CD14-positive monocyte (primary cell): ENCODE measurements around the gene KRTAP4-4. TPM values are rescaled to one million over a fixed set of nuclear protein-coding genes. Genes with fewer than 3 reads are reported as not detected.
"Not testable (repeated sequence)": the region's sequence is repeated elsewhere in the genome, so short reads cannot be mapped to it uniquely, and the experiment has no call there.

Experiments used
- DNase-seq, 3 donors: peaks; one replicate each; pipeline ENCODE4 v3.0.0-alpha.2; 2011 to 2022
- H2AFZ ChIP-seq: 2 replicates; pipeline ENCODE4 v1.6.0; 2012; ENCODE audit warnings: mild to moderate bottlenecking, low read depth, low read length, inconsistent platforms; ENCODE audit not compliant: insufficient read depth, poor library complexity, severe bottlenecking
- H3K27ac ChIP-seq, 2 donors: 1 replicate in 1 of 2; 2 replicates in 1 of 2; pipeline ENCODE4 v1.5.1; 2012 to 2013; ENCODE audit warnings: low read length in 2 of 2, control low read depth in 1 of 2, inconsistent platforms in 1 of 2, low read depth in 1 of 2, mild to moderate bottlenecking in 1 of 2
- H3K27me3 ChIP-seq, 2 donors: one replicate each; pipeline versions ENCODE4 v1.6.0 to v1.6.1; 2011 to 2013; ENCODE audit warnings: low read length in 2 of 2; ENCODE audit not compliant: control insufficient read depth in 2 of 2, insufficient read depth in 2 of 2
- H3K36me3 ChIP-seq, 2 donors: replicated peaks in 1 of 2; 1 replicate in 1 of 2; 2 replicates in 1 of 2; pipeline versions ENCODE4 v1.5.1 to v1.6.1; 2012 to 2013; ENCODE audit warnings: low read length in 2 of 2, control low read depth in 1 of 2, inconsistent platforms in 1 of 2, mild to moderate bottlenecking in 1 of 2; ENCODE audit not compliant: insufficient read depth in 2 of 2, control insufficient read depth in 1 of 2
- H3K4me1 ChIP-seq, 2 donors: 1 replicate in 1 of 2; 2 replicates in 1 of 2; pipeline versions ENCODE4 v1.5.1 to v1.6.1; 2012 to 2013; ENCODE audit warnings: low read length in 2 of 2, control low read depth in 1 of 2, inconsistent platforms in 1 of 2, mild to moderate bottlenecking in 1 of 2, moderate library complexity in 1 of 2; ENCODE audit not compliant: insufficient read depth in 2 of 2, control insufficient read depth in 1 of 2
- H3K4me2 ChIP-seq: replicated peaks from 2 replicates; pipeline ENCODE3; 2012; ENCODE audit warnings: low read length, moderate library complexity, mild to moderate bottlenecking; ENCODE audit not compliant: poor library complexity, severe bottlenecking; ENCODE audit errors: extremely low read depth
- H3K4me3 ChIP-seq, 3 experiments: fragments of 200-600 bp in 1 of 3; sonication (generic) in 1 of 3; replicated peaks in 1 of 3; 1 replicate in 2 of 3; 2 replicates in 1 of 3; pipeline ENCODE4 v1.5.1; 2011 to 2013; ENCODE audit warnings: low read length in 3 of 3, mild to moderate bottlenecking in 3 of 3, control low read depth in 2 of 3, low read depth in 2 of 3, inconsistent platforms in 1 of 3, moderate library complexity in 1 of 3
- H3K79me2 ChIP-seq: 2 replicates; pipeline ENCODE4 v1.6.0; 2012; ENCODE audit warnings: mild to moderate bottlenecking, control low read depth, inconsistent platforms, low read length, moderate library complexity; ENCODE audit not compliant: insufficient read depth
- H3K9ac ChIP-seq: 2 replicates; pipeline ENCODE4 v1.6.0; 2017; ENCODE audit warnings: low read length, mild to moderate bottlenecking; ENCODE audit not compliant: insufficient read depth, poor library complexity, severe bottlenecking
- H3K9me3 ChIP-seq, 2 donors: replicated peaks in 1 of 2; 1 replicate in 1 of 2; 2 replicates in 1 of 2; pipeline versions ENCODE4 v1.5.1 to v1.6.1; 2012 to 2013; ENCODE audit warnings: low read length in 2 of 2, control low read depth in 1 of 2; ENCODE audit not compliant: control insufficient read depth in 1 of 2, insufficient read depth in 1 of 2
- H4K20me1 ChIP-seq: 2 replicates; pipeline ENCODE4 v1.6.0; 2012; ENCODE audit warnings: mild to moderate bottlenecking, low read length, control low read depth, moderate library complexity; ENCODE audit not compliant: insufficient read depth
- H3K27ac Mint-ChIP-seq, 7 donors: one replicate each; pipeline ENCODE4 v1.8.0; 2020; ENCODE audit warnings: mild to moderate bottlenecking in 7 of 7, mixed read lengths in 7 of 7, moderate library complexity in 6 of 7, inconsistent platforms in 2 of 7
- H3K27me3 Mint-ChIP-seq, 3 donors: one replicate each; pipeline ENCODE4 v1.8.0; 2021 to 2022; ENCODE audit warnings: low read depth in 3 of 3, mild to moderate bottlenecking in 3 of 3, mixed read lengths in 3 of 3, moderate library complexity in 3 of 3, inconsistent platforms in 1 of 3
- H3K36me3 Mint-ChIP-seq, 2 donors: one replicate each; pipeline ENCODE4 v1.8.0; 2020; ENCODE audit warnings: mixed read lengths in 2 of 2, inconsistent platforms in 1 of 2, mild to moderate bottlenecking in 1 of 2
- H3K4me1 Mint-ChIP-seq: one replicate; pipeline ENCODE4 v1.8.0; 2020; ENCODE audit warnings: mild to moderate bottlenecking, mixed read lengths
- H3K4me3 Mint-ChIP-seq, 2 donors: one replicate each; pipeline ENCODE4 v1.8.0; 2020; ENCODE audit warnings: mild to moderate bottlenecking in 2 of 2, mixed read lengths in 2 of 2, moderate library complexity in 1 of 2
- H3K9me3 Mint-ChIP-seq, 7 donors: one replicate each; pipeline ENCODE4 v1.8.0; 2020 to 2022; ENCODE audit warnings: mixed read lengths in 7 of 7, mild to moderate bottlenecking in 6 of 7, moderate library complexity in 6 of 7, inconsistent platforms in 2 of 7
- CTCF ChIP-seq: fragments of 200-600 bp; IDR thresholded peaks from one replicate; pipeline ENCODE4 v1.8.0; 2022; ENCODE audit warnings: antibody characterized with exemption, mild to moderate bottlenecking
- WGBS: methylation state at CpG from one replicate; pipeline ENCODE4 v1.1.5; 2013; ENCODE audit warnings: missing lambda C conversion rate; ENCODE audit not compliant: insufficient coverage; 5-methylcytosine and 5-hydroxymethylcytosine counted together
- intact Hi-C, 2 donors: fragments of 100-400 bp; cut with micrococcal nuclease; formaldehyde crosslinking; loops; one replicate each; pipeline versions ENCODE4 v1.15.0 to v1.15.1; 2023
- polyA plus RNA-seq, 3 donors: library from polyadenylated mRNA; depleted of rRNA in 1 of 3; unstranded in 2 of 3; stranded (reverse) in 1 of 3; fragments of 300-500 nt in 2 of 3; fragments of >200 nt in 1 of 3; fragmentation: Illumina TruSeq in 2 of 3; gene quantifications; 1 replicate in 2 of 3; 2 replicates in 1 of 3; pipeline ENCODE4 v1.2.3, GENCODE V29; 2012 to 2021

Gene KRTAP4-4
- polyA plus RNA-seq, 3 donors = not detected

GRCh38 chr17:41121742-41122141 lies 38.8 kb downstream of the KRTAP4-4 start:
- no peaks in the 10 kb centered on the region for H3K79me2 ChIP-seq
- Mint-ChIP-seq H3K9me3 (peaks cover 0 to 8% (median 0%) of the 10 kb centered on the region in 7 donors), H3K27ac (no peak overlapping the region), H3K36me3 (no peaks in the 10 kb centered on the region), H3K4me3 (no peak overlapping the region), H3K27me3 (peaks cover 0 to 2% (median 0%) of the 10 kb centered on the region in 3 donors), H3K4me1 (peaks cover 14% of the 10 kb centered on the region)
- intact Hi-C loops = no loop called here
- no peak overlapping the region for H2AFZ ChIP-seq
- DNase-seq = no peak
- no peak overlapping the region for H3K4me2 ChIP-seq
- no peaks in the 10 kb centered on the region for H4K20me1 ChIP-seq
- H3K36me3 ChIP-seq = no peaks in the 10 kb centered on the region
- WGBS = 100% methylated on average over 1 of the region's 2 CpGs
- no peaks in the 10 kb centered on the region for H3K27me3 ChIP-seq
- H3K4me1 ChIP-seq = peaks cover 10 to 11% of the 10 kb centered on the region in 2 donors
- H3K9ac ChIP-seq = no peak overlapping the region
- no peak overlapping the region for H3K27ac ChIP-seq
- no peak for TF ChIP-seq CTCF
- H3K4me3 ChIP-seq = no peak overlapping the region
- no peaks in the 10 kb centered on the region for H3K9me3 ChIP-seq

- H3K9me3 ChIP-seq, H3K27ac ChIP-seq, H2AFZ ChIP-seq, H3K27me3 ChIP-seq, H3K9me3 Mint-ChIP-seq, H3K36me3 ChIP-seq, H3K36me3 Mint-ChIP-seq, H4K20me1 ChIP-seq, H3K9ac ChIP-seq, H3K79me2 ChIP-seq, H3K27me3 Mint-ChIP-seq, H3K4me2 ChIP-seq, intact Hi-C loops: not testable (repeated sequence)
- peak overlapping the region in 1 of 2 donors; percentile 60 for H3K4me3 Mint-ChIP-seq
- peaks cover 24% of the 10 kb centered on the region for H3K4me1 Mint-ChIP-seq
- peak; percentile 8 to 38 (median 26) for DNase-seq
- peak overlapping the region in 2 of 7 donors; percentile 14 to 60 for H3K27ac Mint-ChIP-seq
- WGBS = no CpG with 5 or more reads among the region's 11 CpGs
- H3K4me3 ChIP-seq = peak overlapping the region in 1 of 3 experiments; percentile 17
- H3K4me1 ChIP-seq = peaks cover 14 to 21% of the 10 kb centered on the region in 2 donors
Observed at GRCh38 chr17:41119696-41120690, 40.6 kb downstream of the KRTAP4-4 start.
